Stimulated activated CD8-positive, alpha-beta memory T cell treated with anti-CD3 and anti-CD28 coated beads, Interleukin-12 subunit alpha, Interleukin-12 subunit beta, amount 100 ng/mL, for 24 hours (primary cell): ENCODE results near the gene S100A4.
A peak's percentile ranks its signal among the peaks of the same experiment; 100 is the strongest.
"Not testable (repeated sequence)": the region's sequence is repeated elsewhere in the genome, so short reads cannot be mapped to it uniquely, and the experiment has no call there.

Source experiments
- DNase-seq: peaks from one replicate; pipeline ENCODE4 v3.0.0-alpha.2; 2020; ENCODE audit errors: extremely low read depth

S100A4 gene

GRCh38 chr1:153533689-153534201, 11.9 kb downstream of the S100A4 start:
- DNase-seq: no peak

GRCh38 chr1:153532769-153533599, 12.6 kb downstream of the S100A4 start:
- no peak for DNase-seq

GRCh38 chr1:153532181-153532580, 13.4 kb downstream of the S100A4 start:
- no peak for DNase-seq

GRCh38 chr1:153531638-153532037, 14.0 kb downstream of the S100A4 start:
- no peak for DNase-seq

GRCh38 chr1:153527683-153528040, 17.9 kb downstream of the S100A4 start:
- no peak for DNase-seq

- DNase-seq: no peak
These were observed 18.5 kb downstream of the S100A4 start for GRCh38 chr1:153527023-153527682.

GRCh38 chr1:153526132-153526543, 19.5 kb downstream of the S100A4 start:
- DNase-seq: no peak

GRCh38 chr1:153525088-153525728, 20.4 kb downstream of the S100A4 start:
- DNase-seq: no peak

- DNase-seq: not testable (repeated sequence)
These were observed 23.1 kb downstream of the S100A4 start for GRCh38 chr1:153522353-153523048.

GRCh38 chr1:153521808-153522207, 23.8 kb downstream of the S100A4 start:
- not testable (repeated sequence) for DNase-seq

- no peak for DNase-seq
These were observed 24.7 kb downstream of the S100A4 start for GRCh38 chr1:153520818-153521476.

GRCh38 chr1:153520137-153520691, 25.4 kb downstream of the S100A4 start:
- not testable (repeated sequence) for DNase-seq

GRCh38 chr1:153519242-153519641, 26.4 kb downstream of the S100A4 start:
- DNase-seq: no peak

- DNase-seq: no peak
These were observed 29.9 kb downstream of the S100A4 start for GRCh38 chr1:153515504-153516394.

- DNase-seq: no peak
These were observed 31.9 kb downstream of the S100A4 start for GRCh38 chr1:153513666-153514065.

GRCh38 chr1:153513023-153513422, 32.6 kb downstream of the S100A4 start:
- no peak for DNase-seq

GRCh38 chr1:153510984-153511410, 34.6 kb downstream of the S100A4 start:
- peak; percentile 47 for DNase-seq

GRCh38 chr1:153509729-153510354, 35.8 kb downstream of the S100A4 start:
- peak; percentile 42 for DNase-seq

GRCh38 chr1:153509036-153509435, 36.6 kb downstream of the S100A4 start:
- no peak for DNase-seq
